IPS-15b (cell line): Measurements from ENCODE around the gene ABLIM2.
"Not testable (repeated sequence)": the region's sequence is repeated elsewhere in the genome, so short reads cannot be mapped to it uniquely, and the experiment has no call there.

Experiments used
- H3K27me3 ChIP-seq: one replicate; pipeline ENCODE4 v1.6.1; 2013; ENCODE audit warnings: low read length; ENCODE audit not compliant: control insufficient read depth, insufficient read depth
- H3K36me3 ChIP-seq: one replicate; pipeline ENCODE4 v1.6.1; 2013; ENCODE audit warnings: low read length; ENCODE audit not compliant: control insufficient read depth, insufficient read depth
- H3K4me1 ChIP-seq: one replicate; pipeline ENCODE4 v1.6.1; 2013; ENCODE audit warnings: mild to moderate bottlenecking, low read length; ENCODE audit not compliant: control insufficient read depth, insufficient read depth
- H3K4me3 ChIP-seq: one replicate; pipeline ENCODE4 v1.5.1; 2013; ENCODE audit warnings: low read depth, low read length
- H3K9ac ChIP-seq: one replicate; pipeline ENCODE4 v1.6.1; 2013; ENCODE audit warnings: low read depth, mild to moderate bottlenecking, low read length
- H3K9me3 ChIP-seq: one replicate; pipeline ENCODE4 v1.6.1; 2013; ENCODE audit warnings: mild to moderate bottlenecking, low read length; ENCODE audit not compliant: control insufficient read depth, insufficient read depth

Gene ABLIM2

DNA sequence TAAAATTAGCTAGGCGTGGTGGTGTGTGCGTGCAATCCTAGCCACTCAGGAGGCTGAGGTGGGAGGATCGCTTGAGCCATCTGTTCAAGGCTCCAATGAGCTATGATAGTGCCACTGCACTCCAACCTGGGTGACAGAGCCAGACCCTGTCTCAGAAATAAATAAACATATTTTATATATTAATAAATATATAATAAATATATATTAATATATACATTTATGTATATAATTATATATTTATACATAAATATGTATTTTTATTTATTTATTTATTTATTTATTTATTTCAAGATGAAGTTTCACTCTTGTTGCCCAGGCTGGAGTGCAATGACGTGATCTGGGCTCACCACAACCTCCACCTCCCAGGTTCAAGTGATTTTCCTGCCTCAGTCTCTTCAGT lies 214.9 kb downstream of the ABLIM2 start:
- H3K4me3 ChIP-seq, H3K9me3 ChIP-seq: not testable (repeated sequence)

DNA sequence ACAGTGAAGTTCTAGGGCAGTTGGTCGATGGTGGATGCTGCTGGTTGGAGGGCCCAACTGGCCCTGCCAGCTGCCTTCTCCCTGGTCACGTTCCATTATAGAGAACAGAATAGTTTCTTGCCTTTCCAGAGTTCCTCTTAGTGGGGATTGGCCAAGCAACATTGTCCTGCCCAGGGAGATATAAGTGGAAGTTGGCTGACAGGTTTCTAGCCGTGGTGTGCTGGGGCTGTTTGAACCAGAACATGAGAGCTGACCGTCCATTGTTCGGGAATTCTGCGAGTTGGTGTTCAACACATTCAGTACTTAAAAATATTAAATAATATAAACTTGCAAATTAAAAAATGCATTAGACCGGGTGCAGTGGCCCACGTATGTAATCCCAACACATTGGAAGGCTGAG lies 215.4 kb downstream of the ABLIM2 start:
- Histone ChIP-seq H3K27me3 (no peaks in the 10 kb centered on the region), H3K4me3 (no peak overlapping the region), H3K4me1 (no peaks in the 10 kb centered on the region), H3K9ac (no peak overlapping the region), H3K36me3 (no peaks in the 10 kb centered on the region), H3K9me3 (no peaks in the 10 kb centered on the region)

More for the DNA sequence above, 214.9 kb downstream of the ABLIM2 start:
- not testable (repeated sequence) for H3K4me1 ChIP-seq, H3K36me3 ChIP-seq, H3K27me3 ChIP-seq, H3K9ac ChIP-seq

DNA sequence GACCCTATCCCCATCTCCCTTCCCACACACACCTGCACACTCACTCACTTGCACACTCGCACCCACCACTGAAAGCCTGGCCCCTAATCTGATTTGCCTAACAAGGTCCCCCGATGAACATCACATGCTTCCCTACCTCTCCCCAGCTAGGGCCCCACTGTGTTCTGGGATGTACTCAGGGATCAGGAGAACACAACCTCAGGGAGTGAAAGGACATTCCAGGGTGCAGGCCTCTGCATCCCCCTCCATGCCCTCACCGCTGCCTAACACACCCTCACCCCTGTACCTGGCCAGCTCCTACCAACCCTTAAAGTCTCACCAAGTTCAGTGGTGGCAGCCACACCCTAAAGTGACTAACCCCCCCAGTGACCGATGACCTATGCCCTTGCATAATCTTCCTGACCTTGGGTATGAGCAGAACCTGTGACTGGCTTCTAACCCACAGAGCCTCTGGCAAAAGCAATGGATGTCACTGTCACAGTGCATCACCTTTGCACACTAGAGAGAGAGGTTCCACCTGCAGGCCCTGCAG lies 216.6 kb downstream of the ABLIM2 start:
- H3K36me3 ChIP-seq: no peaks in the 10 kb centered on the region
- no peaks in the 10 kb centered on the region for H3K4me1 ChIP-seq
- H3K4me3 ChIP-seq: no peak overlapping the region
- no peaks in the 10 kb centered on the region for H3K9me3 ChIP-seq
- no peaks in the 10 kb centered on the region for H3K27me3 ChIP-seq
- H3K9ac ChIP-seq: no peak overlapping the region

DNA sequence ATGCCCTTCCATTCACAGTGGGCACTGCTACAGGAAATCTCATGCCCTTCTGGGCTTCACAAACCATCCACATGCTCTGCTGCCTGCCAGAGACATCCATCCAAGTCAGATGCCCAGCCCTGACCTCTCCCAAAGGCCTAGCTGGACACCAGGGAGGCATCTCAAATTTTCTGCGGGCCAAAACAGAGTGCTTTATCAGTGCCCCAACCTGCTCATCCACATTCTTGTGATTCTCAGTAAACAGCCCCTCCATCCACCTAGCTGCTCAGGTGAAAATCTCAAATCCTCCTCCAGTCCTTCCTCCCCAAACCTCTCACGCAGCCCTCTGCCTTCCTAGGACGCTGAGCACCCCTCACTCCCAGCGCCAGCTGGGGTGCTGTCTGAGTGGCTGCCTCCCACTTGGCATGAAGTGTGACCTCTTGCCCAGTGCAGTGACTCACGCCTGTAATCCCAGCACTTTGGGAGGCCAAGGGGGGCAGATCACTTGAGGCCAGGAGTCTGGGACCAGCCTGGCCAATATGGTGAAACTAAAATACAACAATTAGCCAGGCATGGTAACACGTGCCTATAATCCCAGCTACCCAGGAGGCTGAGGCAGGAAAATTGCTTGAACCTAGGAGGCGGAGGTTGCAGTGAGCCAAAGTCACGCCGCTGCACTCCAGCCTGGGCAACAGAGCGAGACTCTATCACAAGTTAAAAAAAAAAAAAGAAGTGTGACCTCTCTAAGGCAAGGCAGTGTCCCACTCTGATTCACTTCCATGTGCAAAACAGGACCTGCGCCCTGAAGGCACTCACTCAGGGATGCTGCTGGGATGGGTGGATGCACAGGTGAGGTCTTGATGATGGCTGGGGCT lies 217.3 kb downstream of the ABLIM2 start:
- Histone ChIP-seq H3K4me1 (no peaks in the 10 kb centered on the region), H3K27me3 (no peaks in the 10 kb centered on the region), H3K9me3 (no peaks in the 10 kb centered on the region), H3K4me3 (no peak overlapping the region), H3K36me3 (no peaks in the 10 kb centered on the region), H3K9ac (no peak overlapping the region)

DNA sequence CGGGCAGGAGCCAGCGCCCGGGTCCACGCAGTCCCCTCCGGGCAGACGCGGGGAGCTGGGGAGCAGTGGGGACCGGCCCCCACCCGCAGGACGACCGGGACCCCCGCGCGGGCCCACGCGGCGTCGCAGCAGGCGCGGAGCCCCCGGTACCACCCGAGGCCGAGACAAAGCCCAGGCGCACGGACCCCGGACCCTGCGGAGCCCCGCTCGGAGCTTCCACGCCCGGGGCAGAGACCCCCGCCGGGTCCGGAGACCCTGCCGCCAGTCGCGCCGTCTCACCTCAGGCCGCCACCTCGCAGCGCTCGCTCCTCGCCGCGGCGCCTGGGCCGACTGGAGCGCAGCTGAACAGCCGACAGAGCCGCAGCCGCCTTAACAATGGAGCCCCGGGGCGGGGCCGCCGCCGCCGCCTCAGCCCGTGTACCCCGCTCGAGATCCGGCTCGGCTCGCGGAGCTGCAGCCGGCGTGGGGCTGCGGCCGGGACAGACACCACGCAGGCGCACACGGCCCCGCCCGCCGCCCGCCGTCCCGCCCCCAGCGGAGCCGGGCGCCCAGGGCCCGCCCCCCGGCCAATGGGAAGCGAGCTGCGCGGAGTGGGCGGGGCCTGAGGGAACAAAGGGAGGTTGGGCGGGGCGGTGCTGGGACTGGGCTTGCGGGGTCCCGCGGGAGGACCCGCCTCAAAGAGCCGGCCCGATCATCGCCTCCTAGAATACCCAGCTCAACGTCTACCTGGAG lies 219.1 kb downstream of the ABLIM2 start, which contains the start of gene AFAP1:
Gene AFAP1 (minus strand): TSS at position 485 of the 732 bp plus-strand sequence. CDS start 67,783 bp downstream, outside the sequence.
- H3K27me3 ChIP-seq: no peaks in the 10 kb centered on the region
- H3K36me3 ChIP-seq: no peaks in the 10 kb centered on the region
- peak within 1 kb of the TSS; percentile 59 for H3K4me3 ChIP-seq
- H3K9me3 ChIP-seq: no peaks in the 10 kb centered on the region
- H3K9ac ChIP-seq: no peak within 1 kb of the TSS
- no peaks in the 10 kb centered on the region for H3K4me1 ChIP-seq

DNA sequence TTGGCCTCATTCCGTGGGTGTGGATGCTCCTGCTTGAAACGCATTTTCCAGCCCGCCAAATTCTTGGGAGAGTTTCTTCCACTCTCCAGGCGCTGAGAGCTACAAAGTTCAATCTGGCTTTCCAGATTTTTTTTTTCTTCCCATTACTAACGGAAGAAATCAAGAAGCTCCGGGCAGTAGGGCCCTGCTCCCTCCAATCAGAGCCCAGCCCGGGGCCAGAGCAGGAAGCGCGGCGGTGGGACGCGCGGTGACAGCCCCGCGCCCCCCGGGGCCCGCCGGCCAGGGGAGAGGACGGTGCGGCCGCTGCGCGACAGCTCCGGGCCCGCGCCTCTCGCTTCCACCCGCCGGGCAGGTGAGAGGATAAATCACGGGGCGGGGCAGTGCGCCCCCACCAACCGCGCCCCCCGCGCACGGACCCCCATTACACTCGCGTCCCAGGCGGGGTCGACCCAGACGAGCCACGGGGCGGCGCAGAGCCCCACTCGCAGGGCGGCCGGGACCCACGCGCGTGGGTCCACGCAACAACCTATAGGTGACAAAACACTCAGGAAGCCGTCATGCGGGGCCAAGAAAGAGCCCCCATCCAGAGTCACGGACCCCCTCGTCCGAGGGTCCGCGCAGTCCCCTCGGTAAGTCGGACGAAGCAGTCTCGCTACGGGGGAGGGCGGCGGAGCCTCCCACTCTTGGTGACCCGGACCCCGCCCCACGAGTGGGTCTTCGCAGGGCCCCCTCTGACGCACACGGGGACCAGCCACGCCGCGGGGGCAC lies 219.8 kb downstream of the ABLIM2 start:
- H3K27me3 ChIP-seq: no peaks in the 10 kb centered on the region
- peak overlapping the region; percentile 59 for H3K4me3 ChIP-seq
- H3K9ac ChIP-seq: no peak overlapping the region
- no peaks in the 10 kb centered on the region for H3K4me1 ChIP-seq
- no peaks in the 10 kb centered on the region for H3K9me3 ChIP-seq
- H3K36me3 ChIP-seq: no peaks in the 10 kb centered on the region

DNA sequence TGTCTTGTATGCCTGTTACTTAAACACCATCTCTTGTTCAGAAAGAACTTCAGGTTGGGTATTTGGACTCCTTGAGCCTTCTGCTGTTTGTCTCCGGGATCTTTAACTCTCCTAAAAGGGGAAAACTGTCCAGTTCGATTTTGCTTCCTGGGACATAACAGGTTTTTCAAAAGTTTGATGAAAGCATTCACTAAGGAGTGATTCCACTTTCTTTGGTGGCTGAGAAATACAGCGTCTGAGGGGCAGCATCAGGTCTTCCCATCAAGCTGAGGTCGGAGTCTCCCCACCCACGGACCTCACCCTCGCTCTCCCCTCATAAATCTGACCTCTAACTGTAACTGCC lies 220.4 kb downstream of the ABLIM2 start:
- H3K36me3 ChIP-seq: no peaks in the 10 kb centered on the region
- H3K9me3 ChIP-seq: no peaks in the 10 kb centered on the region
- peak overlapping the region; percentile 59 for H3K4me3 ChIP-seq
- no peak overlapping the region for H3K9ac ChIP-seq
- no peaks in the 10 kb centered on the region for H3K27me3 ChIP-seq
- no peaks in the 10 kb centered on the region for H3K4me1 ChIP-seq

DNA sequence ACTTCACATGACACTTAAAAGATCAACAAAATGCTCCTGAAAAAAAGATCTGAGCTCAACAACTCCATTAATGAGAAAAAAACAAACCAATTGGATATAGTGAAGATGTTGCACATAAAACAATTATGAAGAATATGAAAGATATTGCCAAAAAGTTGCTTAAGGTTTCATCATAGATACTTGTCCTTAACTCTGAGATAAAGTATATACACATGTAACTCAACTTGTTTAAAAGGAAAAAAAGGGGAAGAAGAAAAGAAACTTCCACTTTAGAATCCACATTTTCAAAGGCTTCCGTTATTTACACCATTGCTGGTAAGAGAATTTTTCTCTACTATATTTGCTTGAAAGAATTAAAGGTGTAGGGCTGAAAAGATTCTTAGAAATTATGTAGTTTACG lies 221.6 kb downstream of the ABLIM2 start:
- Histone ChIP-seq H3K9me3 (no peaks in the 10 kb centered on the region), H3K4me1 (no peaks in the 10 kb centered on the region), H3K4me3 (no peak overlapping the region), H3K36me3 (no peaks in the 10 kb centered on the region), H3K9ac (no peak overlapping the region), H3K27me3 (no peaks in the 10 kb centered on the region)

DNA sequence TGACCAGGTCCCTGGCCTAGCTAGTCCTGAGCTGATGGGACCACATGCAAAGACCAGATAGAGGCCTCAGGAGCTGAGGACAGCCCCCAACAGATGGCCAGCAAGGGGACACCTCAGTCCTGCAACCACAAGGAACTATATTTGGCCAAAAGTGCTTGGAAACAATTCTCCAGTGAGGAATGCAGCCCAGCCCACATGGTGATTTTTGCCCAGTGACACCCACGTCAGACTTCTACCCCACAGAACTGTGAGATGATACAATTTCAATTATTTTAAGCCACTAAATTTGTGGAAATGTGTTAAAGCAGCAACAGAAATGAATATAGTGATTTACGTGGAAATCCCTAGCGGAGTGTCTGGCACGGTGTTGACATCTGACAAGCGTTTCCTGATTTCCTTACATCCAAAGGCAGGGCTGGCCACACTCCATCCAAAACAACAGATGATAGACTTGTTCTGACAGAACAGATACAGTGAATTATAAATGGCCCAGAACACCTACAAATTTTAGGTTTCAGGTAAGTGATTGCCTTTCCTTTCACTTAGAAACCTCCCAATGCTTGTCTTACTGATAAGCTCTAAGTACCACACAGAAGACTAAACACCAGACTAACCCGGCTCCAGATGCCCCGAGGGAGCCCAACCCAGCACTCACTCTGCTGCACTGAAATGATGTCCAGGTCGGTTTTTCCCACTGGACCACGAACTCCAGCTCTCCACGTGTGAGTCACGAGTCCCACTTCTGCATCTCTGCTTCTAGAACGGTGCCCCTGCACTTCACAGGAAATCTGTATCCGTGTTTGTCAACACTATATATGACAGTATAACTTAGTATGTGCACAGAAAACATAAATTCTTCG lies 224.7 kb downstream of the ABLIM2 start:
- peaks cover 6% of the 10 kb centered on the region for H3K4me1 ChIP-seq

DNA sequence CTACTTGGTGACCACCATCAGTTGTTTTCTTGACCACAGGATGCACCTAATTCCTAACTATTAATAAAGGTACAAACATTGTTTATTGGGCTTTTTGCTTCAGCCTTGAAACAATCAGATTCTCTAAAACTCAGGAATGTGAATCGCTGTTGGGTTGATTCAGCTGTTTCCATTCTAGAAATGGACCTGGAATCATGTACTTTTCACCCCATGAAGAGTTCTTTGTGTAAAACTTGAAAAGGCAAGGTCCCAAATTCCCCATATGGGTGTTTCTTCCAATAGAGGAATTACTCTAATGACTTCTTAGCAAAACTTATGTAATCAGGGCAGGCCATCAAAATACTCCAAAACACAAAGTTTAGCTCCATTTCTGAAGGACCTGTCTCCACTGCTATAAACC lies 226.3 kb downstream of the ABLIM2 start:
- Histone ChIP-seq H3K27me3 (no peaks in the 10 kb centered on the region), H3K9ac (no peak overlapping the region), H3K4me1 (peaks cover 6% of the 10 kb centered on the region), H3K9me3 (no peaks in the 10 kb centered on the region), H3K4me3 (no peak overlapping the region), H3K36me3 (no peaks in the 10 kb centered on the region)

More for the DNA sequence above, 224.7 kb downstream of the ABLIM2 start:
- Histone ChIP-seq H3K9me3 (no peaks in the 10 kb centered on the region), H3K36me3 (no peaks in the 10 kb centered on the region), H3K9ac (no peak overlapping the region), H3K4me3 (no peak overlapping the region), H3K27me3 (no peaks in the 10 kb centered on the region)
